Measurements from ENCODE around the gene UBAP2L. TPM values are rescaled to one million over a fixed set of nuclear protein-coding genes. Genes with fewer than 3 reads are reported as not detected.
"Not testable (repeated sequence)": the region's sequence is repeated elsewhere in the genome, so short reads cannot be mapped to it uniquely, and the experiment has no call there.

UBAP2L gene
- total RNA-seq, 6 donors from 2014 or later: 77.5 to 137 (median 119) TPM

- no peak overlapping the region for H3K4me3 ChIP-seq
- no peak overlapping the region for H3K27ac ChIP-seq
- DNase-seq (no peak), ATAC-seq (ENCODE audit: low FRiP score in 2 of 2) (peak in 1 of 2 donors; percentile 37)
- no peak for TF ChIP-seq CTCF (IDR thresholded peaks at IDR 0.05)
- TF ChIP-seq POLR2A (IDR thresholded peaks at IDR 0.05): no peak
- TF ChIP-seq EP300 (IDR thresholded peaks at IDR 0.05): no peak
- no peaks in the 10 kb centered on the region for H3K4me1 ChIP-seq
- 82 to 88% methylated on average over 10 of the region's 10 CpGs for whole genome bisulfite sequencing, 2 donors
- H3K27me3 ChIP-seq: no peaks in the 10 kb centered on the region
- peaks cover 0 to 11% (median 9%) of the 10 kb centered on the region in 4 donors for H3K9me3 ChIP-seq
- no peaks in the 10 kb centered on the region for H3K36me3 ChIP-seq
These were observed 92.3 kb downstream of the UBAP2L start for GRCh38 chr1:154313066-154313356.

- 77 to 79% methylated on average over 3 of the region's 3 CpGs for WGBS, 2 donors
- not testable (repeated sequence) for ATAC-seq (ENCODE audit: low FRiP score in 2 of 2); H3K36me3 ChIP-seq; H3K4me1 ChIP-seq; H3K27me3 ChIP-seq; H3K27ac ChIP-seq; H3K4me3 ChIP-seq; DNase-seq
- peaks cover 0 to 11% (median 9%) of the 10 kb centered on the region in 4 donors for H3K9me3 ChIP-seq
These were observed 93.5 kb downstream of the UBAP2L start for GRCh38 chr1:154314226-154314625.

- no peak for ATAC-seq (ENCODE audit: low FRiP score in 2 of 2)
- no peak overlapping the region for H3K4me3 ChIP-seq
- H3K27ac ChIP-seq: no peak overlapping the region
- TF ChIP-seq EP300 (IDR thresholded peaks at IDR 0.05) (no peak), POLR2AphosphoS5 (IDR thresholded peaks at IDR 0.05) (no peak), CTCF (IDR thresholded peaks at IDR 0.05) (no peak), POLR2A (IDR thresholded peaks at IDR 0.05) (no peak)
- H3K9me3 ChIP-seq: peaks cover 0 to 11% (median 9%) of the 10 kb centered on the region in 4 donors
- DNase-seq: no peak
- no peaks in the 10 kb centered on the region for H3K27me3 ChIP-seq
- H3K4me1 ChIP-seq: no peaks in the 10 kb centered on the region
- H3K36me3 ChIP-seq: no peaks in the 10 kb centered on the region
- 89 to 94% methylated on average over 1 of the region's 1 CpG for WGBS, 2 donors
These were observed 95.9 kb downstream of the UBAP2L start for GRCh38 chr1:154316704-154317103.

GRCh38 chr1:154318386-154318785 is 97.6 kb downstream of the UBAP2L start:
- Histone ChIP-seq H3K27me3 (no peaks in the 10 kb centered on the region), H3K4me3 (no peak overlapping the region), H3K4me1 (no peaks in the 10 kb centered on the region), H3K36me3 (no peaks in the 10 kb centered on the region), H3K9me3 (peaks cover 0 to 11% (median 9%) of the 10 kb centered on the region in 4 donors), H3K27ac (no peak overlapping the region)
- no peak for ATAC-seq (ENCODE audit: low FRiP score in 2 of 2)
- 72 to 73% methylated on average over 4 of the region's 4 CpGs for WGBS, 2 donors
- no peak for DNase-seq
- TF ChIP-seq EP300 (IDR thresholded peaks at IDR 0.05) (no peak), POLR2A (IDR thresholded peaks at IDR 0.05) (no peak), POLR2AphosphoS5 (IDR thresholded peaks at IDR 0.05) (no peak), CTCF (IDR thresholded peaks at IDR 0.05) (no peak)

Small RNAs within 50 kb of the gene (small RNA-seq; reads per million reads assigned to genes)
- gene MIR190B (1.3 to 16.7 (median 5.0) reads per million in 4 donors), gene RF00273 (0 to 0.07 (median 0.03) reads per million in 4 donors), gene RNU6-121P (0 reads per million in 4 donors), gene RNU6-239P (0 reads per million in 4 donors), gene SNORA58B (0 reads per million in 4 donors)

Other genes starting within 250 kb of the UBAP2L start
- 100 to 1,000 TPM; 123 to 285 (median 157) TPM for gene JTB, start 243.3 kb upstream of the UBAP2L start, total RNA-seq
- gene RAB13, start 234.6 kb upstream of the UBAP2L start, total RNA-seq: 100 to 1,000 TPM in 2 of 6 donors, 10 to 100 TPM in 4; 33.9 to 116 (median 56.6) TPM
- 1,000 to 10,000 TPM in 5 of 6 donors, 100 to 1,000 TPM in 1; 551 to 2,666 (median 1,424) TPM for gene RPS27, start 230.2 kb upstream of the UBAP2L start, total RNA-seq
- gene NUP210L, start 65.9 kb upstream of the UBAP2L start, total RNA-seq: under 1 TPM in 4 of 6 donors, not detected in 2; 0.11 to 0.91 (median 0.30) TPM
- 100 to 1,000 TPM; 149 to 452 (median 344) TPM for gene TPM3, start 28.9 kb upstream of the UBAP2L start, total RNA-seq
- gene CFAP141, start 14.6 kb upstream of the UBAP2L start, total RNA-seq: 1 to 10 TPM in 2 of 6 donors, not detected in 4; 5.9 to 6.5 TPM
- gene HAX1, start 51.7 kb downstream of the UBAP2L start, total RNA-seq: 10 to 100 TPM; 48.6 to 98.8 (median 79.7) TPM
- gene AQP10, start 100.1 kb downstream of the UBAP2L start, total RNA-seq: 1 to 10 TPM in 2 of 6 donors, under 1 TPM in 4; 0.15 to 2.1 (median 0.45) TPM
- gene ATP8B2, start 104.6 kb downstream of the UBAP2L start, total RNA-seq: 10 to 100 TPM; 20.2 to 45.1 (median 37.4) TPM
- gene IL6R, start 184.4 kb downstream of the UBAP2L start, total RNA-seq: 100 to 1,000 TPM in 3 of 6 donors, 10 to 100 TPM in 3; 59.6 to 126 (median 97.5) TPM